K562 (cell line): ENCODE data around the gene ELF3. TPM values are rescaled to one million over a fixed set of nuclear protein-coding genes. Genes with fewer than 3 reads are reported as not detected.

Experiments
- ATAC-seq: fragments of 200-7000 bp; cut with Tn5 transposase; 3 replicates; pipeline ENCODE4 v1.9.1; 2020; ENCODE audit warnings: moderate library complexity
- BruUV-seq: library from RNA; stranded (reverse); fragments of 400-500 nt; replicated peaks from 2 replicates; lab custom pipeline; 2021; lab: Mats Ljungman, UMichigan
- CTCF ChIA-PET: fragments of 300-600 bp; formaldehyde crosslinking; extraction: SDS; loops from one replicate; lab custom pipeline; 2021; ENCODE audit warnings: low intra/inter-chr PET ratio; lab: Yijun Ruan, JAX
- POLR2A ChIA-PET: fragments of 300-600, 350-650 bp; sonication (Branson Sonifier 250); formaldehyde crosslinking; extraction: SDS; loops from one replicate; lab custom pipeline; 2021; ENCODE audit warnings: antibody characterized with exemption, inconsistent platforms; lab: Yijun Ruan, JAX
- DNase-seq, 4 experiments: peaks; one replicate each; pipeline versions ENCODE4 v3.0.0 to v3.0.0-alpha.2; 2011 to 2018; ENCODE audit warnings: low spot score in 3 of 4, mixed read lengths in 3 of 4; ENCODE audit errors: extremely low read depth in 1 of 4
- FAIRE-seq: peaks from 2 replicates; lab custom pipeline; 2011; peaks lifted over from hg19 to GRCh38; lab: Jason Lieb, UNC
- H2AFZ ChIP-seq: 2 replicates; pipeline ENCODE4 v1.6.0; 2011; ENCODE audit warnings: low read depth, low read length, control low read depth, inconsistent platforms
- H3K27ac ChIP-seq: fragments of 200-600 bp; 3 replicates; pipeline ENCODE4 v1.8.0; 2011; ENCODE audit warnings: low read depth, mild to moderate bottlenecking, control low read depth, inconsistent platforms, low read length, moderate library complexity, mixed read lengths; ENCODE audit errors: extremely low read depth
- H3K27me3 ChIP-seq, 2 experiments: fragments of 300-600 bp in 1 of 2; 2 replicates in 1 of 2; 3 replicates in 1 of 2; pipeline versions ENCODE4 v1.6.0 to v1.8.0; 2011; ENCODE audit warnings: inconsistent platforms in 2 of 2, low read length in 2 of 2, mild to moderate bottlenecking in 1 of 2, mixed read lengths in 1 of 2, moderate library complexity in 1 of 2; ENCODE audit not compliant: control insufficient read depth in 2 of 2, insufficient read depth in 2 of 2
- H3K36me3 ChIP-seq: fragments of 300-600 bp; 3 replicates; pipeline ENCODE4 v1.8.0; 2011; ENCODE audit warnings: mild to moderate bottlenecking, low read length, inconsistent platforms; ENCODE audit not compliant: control insufficient read depth, insufficient read depth
- H3K4me1 ChIP-seq, 2 experiments: fragments of 200-600 bp in 1 of 2; replicated peaks in 1 of 2; 2 replicates in 1 of 2; 3 replicates in 1 of 2; pipeline versions ENCODE4 v1.5.1 to v1.8.0; 2011; ENCODE audit warnings: inconsistent platforms in 2 of 2, low read length in 2 of 2, mild to moderate bottlenecking in 1 of 2, mixed read lengths in 1 of 2, moderate library complexity in 1 of 2; ENCODE audit not compliant: control insufficient read depth in 2 of 2, insufficient read depth in 2 of 2
- H3K4me2 ChIP-seq: 2 replicates; pipeline ENCODE4 v1.6.1; 2011; ENCODE audit warnings: low read length, control low read depth, inconsistent platforms, mixed read lengths; ENCODE audit not compliant: insufficient read depth
- H3K4me3 ChIP-seq: fragments of 200-600 bp; sonication (generic), shearing (Covaris generic); 2 replicates; pipeline ENCODE4 v1.5.1; 2016; ENCODE audit warnings: control low read depth, inconsistent platforms
- H3K79me2 ChIP-seq: fragments of 200-600 bp; 3 replicates; pipeline ENCODE4 v1.8.0; 2011; ENCODE audit warnings: low read length, inconsistent platforms; ENCODE audit not compliant: control insufficient read depth, insufficient read depth
- H3K9ac ChIP-seq, 2 experiments: 2 replicates each; pipeline versions ENCODE4 v1.6.0 to v1.6.1; 2011; ENCODE audit warnings: low read depth in 2 of 2, low read length in 2 of 2, control low read depth in 1 of 2, inconsistent platforms in 1 of 2, mild to moderate bottlenecking in 1 of 2, mixed read lengths in 1 of 2; ENCODE audit not compliant: insufficient read depth in 1 of 2
- H3K9me1 ChIP-seq: one replicate; pipeline ENCODE4 v1.6.0; 2011; ENCODE audit warnings: inconsistent platforms, mild to moderate bottlenecking, low read length, moderate library complexity; ENCODE audit not compliant: control insufficient read depth, insufficient read depth
- H3K9me3 ChIP-seq: replicated peaks from 2 replicates; pipeline ENCODE4 v1.5.1; 2011; ENCODE audit warnings: low read depth, low read length, inconsistent platforms; ENCODE audit not compliant: control insufficient read depth, insufficient read depth
- H4K20me1 ChIP-seq: replicated peaks from 2 replicates; pipeline ENCODE4 v1.6.1; 2011; ENCODE audit warnings: low read length, inconsistent platforms, mixed read lengths; ENCODE audit not compliant: control insufficient read depth, insufficient read depth
- CREB1 ChIP-seq, 2 experiments: sonication (generic) in 1 of 2; formaldehyde crosslinking in 1 of 2; IDR thresholded peaks; 2 replicates each; pipeline versions ENCODE4 v1.6.1 to v1.8.0; 2012 to 2022; ENCODE audit warnings: inconsistent platforms in 1 of 2, mild to moderate bottlenecking in 1 of 2, missing genetic modification reagents in 1 of 2, moderate library complexity in 1 of 2
- KLF13 ChIP-seq: fragments of 450-650 bp; IDR thresholded peaks from 2 replicates; pipeline ENCODE4 v1.6.1; 2016; ENCODE audit warnings: missing genetic modification characterization, low read depth, mild to moderate bottlenecking, missing compliant biosample characterization, moderate library complexity, borderline replicate concordance
- ZNF24 ChIP-seq: fragments of 450-650 bp; IDR thresholded peaks from 2 replicates; pipeline ENCODE4 v1.6.1; 2016
- ZNF79 ChIP-seq: fragments of 250-450 bp; sonication (Bioruptor Pico); IDR thresholded peaks from 2 replicates; pipeline ENCODE4 v1.4.0; 2020; ENCODE audit warnings: low read depth, mild to moderate bottlenecking, moderate library complexity
- WGBS: fragments of 100-300 bp; shearing (Covaris generic); methylation state at CpG from one replicate; pipeline ENCODE4 v1.1.6; 2016; ENCODE audit warnings: low coverage, mixed read lengths; ENCODE audit not compliant: insufficient coverage; ENCODE audit errors: missing lambda C conversion rate; 5-methylcytosine and 5-hydroxymethylcytosine counted together
- in situ Hi-C: fragments of 300-500 bp; cut with MboI; formaldehyde crosslinking; loops from 4 replicates; pipeline ENCODE4 v1.15.0; 2018; ENCODE audit warnings: inconsistent platforms, mixed read lengths
- intact Hi-C: fragments of 100-400 bp; cut with micrococcal nuclease; formaldehyde crosslinking; loops from 2 replicates; pipeline ENCODE4 v1.14.2; 2022
- polyA plus RNA-seq, 8 experiments: library from polyadenylated mRNA; depleted of rRNA in 4 of 8; stranded (reverse) in 5 of 8; unstranded in 3 of 8; fragments of >200 nt; fragmentation: Nextera tagmentation in 2 of 8; fragmentation: Illumina TruSeq in 1 of 8; extraction: Ambion mirVana in 2 of 8; extraction: Trizol in 1 of 8; gene quantifications; 2 replicates each; pipeline versions ENCODE4 v1.2.1 to v1.2.3, GENCODE V29; 2011 to 2014; ENCODE audit warnings: inconsistent platforms in 1 of 8, missing spikeins in 1 of 8
- total RNA-seq, 7 experiments: library from RNA; depleted of rRNA in 6 of 7; stranded (reverse); fragments of >200 nt in 6 of 7; fragmentation: Illumina TruSeq in 2 of 7; extraction: Trizol in 2 of 7; gene quantifications; 2 replicates each; pipeline versions ENCODE4 v1.2.1 to v1.2.3, GENCODE V29; 2011 to 2021; ENCODE audit warnings: low replicate concordance in 1 of 7
- TF ChIP-seq, protein P1 (sequence below), 2 experiments: fragments of 450-650 bp; formaldehyde crosslinking in 1 of 2; IDR thresholded peaks; 2 replicates each; pipeline versions ENCODE4 v1.4.0 to v1.6.1; 2014 to 2020; ENCODE audit warnings: mild to moderate bottlenecking in 2 of 2, borderline replicate concordance in 1 of 2, low read depth in 1 of 2
- TF ChIP-seq, protein P2 (sequence below): fragments of 450-650 bp; IDR thresholded peaks from one replicate; pipeline ENCODE4 v1.6.1; 2018; ENCODE audit warnings: mild to moderate bottlenecking, moderate library complexity; ENCODE audit not compliant: partially characterized antibody
- TF ChIP-seq, protein P3 (sequence below): IDR thresholded peaks from 2 replicates; pipeline ENCODE4 v1.6.1; 2014; ENCODE audit warnings: antibody characterized with exemption
- TF ChIP-seq, protein P4 (sequence below): fragments of 450-650 bp; IDR thresholded peaks from 2 replicates; pipeline ENCODE4 v1.6.1; 2014; ENCODE audit warnings: low read depth, mild to moderate bottlenecking, moderate library complexity, borderline replicate concordance

The ELF3 gene
- total and polyA plus RNA-seq, 9 of the 15 experiments (the other 6 are each of a cell fraction or from before 2014, with no cell fraction given), result 0.03 to 1.2 (median 0.07) TPM; not detected in 4

DNA sequence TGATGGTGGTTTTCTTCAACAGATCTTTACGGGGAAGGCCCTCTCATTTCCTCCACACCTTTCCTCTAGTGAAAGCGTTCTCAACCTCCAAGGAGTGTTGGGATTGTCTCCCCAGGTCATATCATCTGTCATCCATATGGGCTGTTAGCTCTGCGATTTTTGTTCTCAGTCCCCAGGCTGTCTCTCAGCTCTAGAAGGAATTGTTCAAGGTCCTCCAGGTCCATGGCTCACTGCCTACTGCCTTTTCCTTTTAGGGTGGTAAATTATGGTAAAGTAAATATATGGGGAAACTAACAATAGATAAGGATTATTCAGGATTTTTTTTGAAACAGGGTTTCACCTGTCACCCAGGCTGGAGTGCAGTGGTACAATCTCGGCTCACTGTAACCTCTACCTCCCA is 37.6 kb downstream of the ELF3 start:
- Histone ChIP-seq H3K27ac (no peak overlapping the region), H3K36me3 (no peaks in the 10 kb centered on the region), H3K9me1 (no peaks in the 10 kb centered on the region), H3K4me3 (no peak overlapping the region), H3K4me2 (no peak overlapping the region), H4K20me1 (no peaks in the 10 kb centered on the region), H3K9ac (no peak overlapping the region), H3K9me3 (peaks cover 3% of the 10 kb centered on the region; the same call in 1 of the 2 replicates), H2AFZ (no peak overlapping the region), H3K79me2 (no peaks in the 10 kb centered on the region), H3K4me1 (no peaks in the 10 kb centered on the region; a peak in 1 of 5 replicates), H3K27me3 (peaks cover 4 to 36% of the 10 kb centered on the region in 2 experiments; a peak in 4 of 5 replicates)
- 7% methylated on average over 4 of the region's 4 CpGs for WGBS
- ChIA-PET POLR2A (interaction anchor here (1.2 kb wide), 1 partner anchor 35 kb away, joined by 3 read pairs; no protein-coding TSS in a partner anchor), CTCF (no interaction called here)
- in situ Hi-C loops, result no loop called here
- no peak for FAIRE-seq
- DNase-seq, result peak in 1 of 4 experiments; percentile 8
- BruUV-seq, result no TSS peak
- intact Hi-C loops, result no loop called here
- ATAC-seq, result no peak
- TF ChIP-seq, protein P1, sequence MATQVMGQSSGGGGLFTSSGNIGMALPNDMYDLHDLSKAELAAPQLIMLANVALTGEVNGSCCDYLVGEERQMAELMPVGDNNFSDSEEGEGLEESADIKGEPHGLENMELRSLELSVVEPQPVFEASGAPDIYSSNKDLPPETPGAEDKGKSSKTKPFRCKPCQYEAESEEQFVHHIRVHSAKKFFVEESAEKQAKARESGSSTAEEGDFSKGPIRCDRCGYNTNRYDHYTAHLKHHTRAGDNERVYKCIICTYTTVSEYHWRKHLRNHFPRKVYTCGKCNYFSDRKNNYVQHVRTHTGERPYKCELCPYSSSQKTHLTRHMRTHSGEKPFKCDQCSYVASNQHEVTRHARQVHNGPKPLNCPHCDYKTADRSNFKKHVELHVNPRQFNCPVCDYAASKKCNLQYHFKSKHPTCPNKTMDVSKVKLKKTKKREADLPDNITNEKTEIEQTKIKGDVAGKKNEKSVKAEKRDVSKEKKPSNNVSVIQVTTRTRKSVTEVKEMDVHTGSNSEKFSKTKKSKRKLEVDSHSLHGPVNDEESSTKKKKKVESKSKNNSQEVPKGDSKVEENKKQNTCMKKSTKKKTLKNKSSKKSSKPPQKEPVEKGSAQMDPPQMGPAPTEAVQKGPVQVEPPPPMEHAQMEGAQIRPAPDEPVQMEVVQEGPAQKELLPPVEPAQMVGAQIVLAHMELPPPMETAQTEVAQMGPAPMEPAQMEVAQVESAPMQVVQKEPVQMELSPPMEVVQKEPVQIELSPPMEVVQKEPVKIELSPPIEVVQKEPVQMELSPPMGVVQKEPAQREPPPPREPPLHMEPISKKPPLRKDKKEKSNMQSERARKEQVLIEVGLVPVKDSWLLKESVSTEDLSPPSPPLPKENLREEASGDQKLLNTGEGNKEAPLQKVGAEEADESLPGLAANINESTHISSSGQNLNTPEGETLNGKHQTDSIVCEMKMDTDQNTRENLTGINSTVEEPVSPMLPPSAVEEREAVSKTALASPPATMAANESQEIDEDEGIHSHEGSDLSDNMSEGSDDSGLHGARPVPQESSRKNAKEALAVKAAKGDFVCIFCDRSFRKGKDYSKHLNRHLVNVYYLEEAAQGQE (IDR thresholded peaks at IDR 0.05; ENCODE audit: borderline replicate concordance), result no peak
- TF ChIP-seq, protein P1 (CRISPR knock-in tag; IDR thresholded peaks at IDR 0.05; ENCODE audit: low read depth), result no peak
- TF ChIP-seq CREB1 (IDR thresholded peaks at IDR 0.05) (no peak), CREB1 (CRISPR knock-in tag; IDR thresholded peaks at IDR 0.05) (no peak), ZNF79 (no peak), ZNF24 (no peak), KLF13 (tag) (no peak)
- TF ChIP-seq, protein P2, sequence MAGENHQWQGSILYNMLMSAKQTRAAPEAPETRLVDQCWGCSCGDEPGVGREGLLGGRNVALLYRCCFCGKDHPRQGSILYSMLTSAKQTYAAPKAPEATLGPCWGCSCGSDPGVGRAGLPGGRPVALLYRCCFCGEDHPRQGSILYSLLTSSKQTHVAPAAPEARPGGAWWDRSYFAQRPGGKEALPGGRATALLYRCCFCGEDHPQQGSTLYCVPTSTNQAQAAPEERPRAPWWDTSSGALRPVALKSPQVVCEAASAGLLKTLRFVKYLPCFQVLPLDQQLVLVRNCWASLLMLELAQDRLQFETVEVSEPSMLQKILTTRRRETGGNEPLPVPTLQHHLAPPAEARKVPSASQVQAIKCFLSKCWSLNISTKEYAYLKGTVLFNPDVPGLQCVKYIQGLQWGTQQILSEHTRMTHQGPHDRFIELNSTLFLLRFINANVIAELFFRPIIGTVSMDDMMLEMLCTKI, result no peak
- TF ChIP-seq, protein P3, sequence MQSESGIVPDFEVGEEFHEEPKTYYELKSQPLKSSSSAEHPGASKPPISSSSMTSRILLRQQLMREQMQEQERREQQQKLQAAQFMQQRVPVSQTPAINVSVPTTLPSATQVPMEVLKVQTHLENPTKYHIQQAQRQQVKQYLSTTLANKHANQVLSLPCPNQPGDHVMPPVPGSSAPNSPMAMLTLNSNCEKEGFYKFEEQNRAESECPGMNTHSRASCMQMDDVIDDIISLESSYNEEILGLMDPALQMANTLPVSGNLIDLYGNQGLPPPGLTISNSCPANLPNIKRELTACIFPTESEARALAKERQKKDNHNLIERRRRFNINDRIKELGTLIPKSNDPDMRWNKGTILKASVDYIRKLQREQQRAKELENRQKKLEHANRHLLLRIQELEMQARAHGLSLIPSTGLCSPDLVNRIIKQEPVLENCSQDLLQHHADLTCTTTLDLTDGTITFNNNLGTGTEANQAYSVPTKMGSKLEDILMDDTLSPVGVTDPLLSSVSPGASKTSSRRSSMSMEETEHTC, result no peak
- TF ChIP-seq, protein P4, sequence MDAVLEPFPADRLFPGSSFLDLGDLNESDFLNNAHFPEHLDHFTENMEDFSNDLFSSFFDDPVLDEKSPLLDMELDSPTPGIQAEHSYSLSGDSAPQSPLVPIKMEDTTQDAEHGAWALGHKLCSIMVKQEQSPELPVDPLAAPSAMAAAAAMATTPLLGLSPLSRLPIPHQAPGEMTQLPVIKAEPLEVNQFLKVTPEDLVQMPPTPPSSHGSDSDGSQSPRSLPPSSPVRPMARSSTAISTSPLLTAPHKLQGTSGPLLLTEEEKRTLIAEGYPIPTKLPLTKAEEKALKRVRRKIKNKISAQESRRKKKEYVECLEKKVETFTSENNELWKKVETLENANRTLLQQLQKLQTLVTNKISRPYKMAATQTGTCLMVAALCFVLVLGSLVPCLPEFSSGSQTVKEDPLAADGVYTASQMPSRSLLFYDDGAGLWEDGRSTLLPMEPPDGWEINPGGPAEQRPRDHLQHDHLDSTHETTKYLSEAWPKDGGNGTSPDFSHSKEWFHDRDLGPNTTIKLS, result no peak
